K562 (cell line): ENCODE data around the gene FABP7. TPM values are rescaled to one million over a fixed set of nuclear protein-coding genes. Genes with fewer than 3 reads are reported as not detected.

Experiments
- ATAC-seq: fragments of 200-7000 bp; cut with Tn5 transposase; 3 replicates; pipeline ENCODE4 v1.9.1; 2020; ENCODE audit warnings: moderate library complexity
- Bru-seq: library from RNA; stranded (reverse); fragments of 400-500 nt; gene quantifications from one replicate; lab custom pipeline; 2021; lab: Mats Ljungman, UMichigan
- BruChase-seq, 2 experiments: library from RNA; stranded (reverse); fragments of 400-500 nt; gene quantifications; one replicate each; lab custom pipeline; 2021; lab: Mats Ljungman, UMichigan
- BruUV-seq: library from RNA; stranded (reverse); fragments of 400-500 nt; replicated peaks from 2 replicates; lab custom pipeline; 2021; lab: Mats Ljungman, UMichigan
- CTCF ChIA-PET: fragments of 300-600 bp; formaldehyde crosslinking; extraction: SDS; loops from one replicate; lab custom pipeline; 2021; ENCODE audit warnings: low intra/inter-chr PET ratio; lab: Yijun Ruan, JAX
- POLR2A ChIA-PET: fragments of 300-600, 350-650 bp; sonication (Branson Sonifier 250); formaldehyde crosslinking; extraction: SDS; loops from one replicate; lab custom pipeline; 2021; ENCODE audit warnings: antibody characterized with exemption, inconsistent platforms; lab: Yijun Ruan, JAX
- DNase-seq, 4 experiments: peaks; one replicate each; pipeline versions ENCODE4 v3.0.0 to v3.0.0-alpha.2; 2011 to 2018; ENCODE audit warnings: low spot score in 3 of 4, mixed read lengths in 3 of 4; ENCODE audit errors: extremely low read depth in 1 of 4
- FAIRE-seq: peaks from 2 replicates; lab custom pipeline; 2011; peaks lifted over from hg19 to GRCh38; lab: Jason Lieb, UNC
- H2AFZ ChIP-seq: 2 replicates; pipeline ENCODE4 v1.6.0; 2011; ENCODE audit warnings: low read depth, low read length, control low read depth, inconsistent platforms
- H3K27ac ChIP-seq: fragments of 200-600 bp; 3 replicates; pipeline ENCODE4 v1.8.0; 2011; ENCODE audit warnings: low read depth, mild to moderate bottlenecking, control low read depth, inconsistent platforms, low read length, moderate library complexity, mixed read lengths; ENCODE audit errors: extremely low read depth
- H3K27me3 ChIP-seq, 2 experiments: fragments of 300-600 bp in 1 of 2; 2 replicates in 1 of 2; 3 replicates in 1 of 2; pipeline versions ENCODE4 v1.6.0 to v1.8.0; 2011; ENCODE audit warnings: inconsistent platforms in 2 of 2, low read length in 2 of 2, mild to moderate bottlenecking in 1 of 2, mixed read lengths in 1 of 2, moderate library complexity in 1 of 2; ENCODE audit not compliant: control insufficient read depth in 2 of 2, insufficient read depth in 2 of 2
- H3K36me3 ChIP-seq: fragments of 300-600 bp; 3 replicates; pipeline ENCODE4 v1.8.0; 2011; ENCODE audit warnings: mild to moderate bottlenecking, low read length, inconsistent platforms; ENCODE audit not compliant: control insufficient read depth, insufficient read depth
- H3K4me1 ChIP-seq, 2 experiments: fragments of 200-600 bp in 1 of 2; replicated peaks in 1 of 2; 2 replicates in 1 of 2; 3 replicates in 1 of 2; pipeline versions ENCODE4 v1.5.1 to v1.8.0; 2011; ENCODE audit warnings: inconsistent platforms in 2 of 2, low read length in 2 of 2, mild to moderate bottlenecking in 1 of 2, mixed read lengths in 1 of 2, moderate library complexity in 1 of 2; ENCODE audit not compliant: control insufficient read depth in 2 of 2, insufficient read depth in 2 of 2
- H3K4me2 ChIP-seq: 2 replicates; pipeline ENCODE4 v1.6.1; 2011; ENCODE audit warnings: low read length, control low read depth, inconsistent platforms, mixed read lengths; ENCODE audit not compliant: insufficient read depth
- H3K4me3 ChIP-seq: fragments of 200-600 bp; sonication (generic), shearing (Covaris generic); 2 replicates; pipeline ENCODE4 v1.5.1; 2016; ENCODE audit warnings: control low read depth, inconsistent platforms
- H3K79me2 ChIP-seq: fragments of 200-600 bp; 3 replicates; pipeline ENCODE4 v1.8.0; 2011; ENCODE audit warnings: low read length, inconsistent platforms; ENCODE audit not compliant: control insufficient read depth, insufficient read depth
- H3K9ac ChIP-seq, 2 experiments: 2 replicates each; pipeline versions ENCODE4 v1.6.0 to v1.6.1; 2011; ENCODE audit warnings: low read depth in 2 of 2, low read length in 2 of 2, control low read depth in 1 of 2, inconsistent platforms in 1 of 2, mild to moderate bottlenecking in 1 of 2, mixed read lengths in 1 of 2; ENCODE audit not compliant: insufficient read depth in 1 of 2
- H3K9me1 ChIP-seq: one replicate; pipeline ENCODE4 v1.6.0; 2011; ENCODE audit warnings: inconsistent platforms, mild to moderate bottlenecking, low read length, moderate library complexity; ENCODE audit not compliant: control insufficient read depth, insufficient read depth
- H3K9me3 ChIP-seq: replicated peaks from 2 replicates; pipeline ENCODE4 v1.5.1; 2011; ENCODE audit warnings: low read depth, low read length, inconsistent platforms; ENCODE audit not compliant: control insufficient read depth, insufficient read depth
- H4K20me1 ChIP-seq: replicated peaks from 2 replicates; pipeline ENCODE4 v1.6.1; 2011; ENCODE audit warnings: low read length, inconsistent platforms, mixed read lengths; ENCODE audit not compliant: control insufficient read depth, insufficient read depth
- CSDE1 ChIP-seq, 2 experiments: fragments of 450-650 bp; IDR thresholded peaks; 2 replicates each; pipeline ENCODE4 v1.6.1; 2016; ENCODE audit warnings: mild to moderate bottlenecking in 1 of 2
- FIP1L1 ChIP-seq: fragments of 200-400 bp; formaldehyde crosslinking; IDR thresholded peaks from 2 replicates; pipeline ENCODE4 v1.6.1; 2018; ENCODE audit warnings: mild to moderate bottlenecking, low read depth, low read length; ENCODE audit not compliant: poor library complexity, severe bottlenecking
- FOXJ2 ChIP-seq: fragments of 200-800 bp; sonication (Bioruptor generic); IDR thresholded peaks from 2 replicates; pipeline ENCODE4 v1.6.1; 2016; ENCODE audit warnings: missing genetic modification characterization, missing compliant biosample characterization
- NELFE ChIP-seq: IDR thresholded peaks from 2 replicates; pipeline ENCODE4 v1.6.1; 2011; ENCODE audit warnings: mild to moderate bottlenecking; ENCODE audit not compliant: insufficient read depth, insufficient read length
- NFATC3 ChIP-seq: fragments of 450-650 bp; IDR thresholded peaks from 2 replicates; pipeline ENCODE4 v1.6.1; 2017; ENCODE audit warnings: mild to moderate bottlenecking
- TCF3 ChIP-seq: sonication (generic); formaldehyde crosslinking; IDR thresholded peaks from 2 replicates; pipeline ENCODE4 v1.4.0; 2020; ENCODE audit warnings: mild to moderate bottlenecking, missing genetic modification reagents
- XRCC4 ChIP-seq: IDR thresholded peaks from one replicate; pipeline ENCODE4 v1.6.1; 2011; ENCODE audit not compliant: insufficient read depth, insufficient read length; ENCODE audit errors: extremely low read depth
- ZNF134 ChIP-seq: fragments of 250-450 bp; sonication (Bioruptor Pico); conservative IDR thresholded peaks from 2 replicates; pipeline ENCODE4 v1.4.0; 2020
- WGBS: fragments of 100-300 bp; shearing (Covaris generic); methylation state at CpG from one replicate; pipeline ENCODE4 v1.1.6; 2016; ENCODE audit warnings: low coverage, mixed read lengths; ENCODE audit not compliant: insufficient coverage; ENCODE audit errors: missing lambda C conversion rate; 5-methylcytosine and 5-hydroxymethylcytosine counted together
- in situ Hi-C: fragments of 300-500 bp; cut with MboI; formaldehyde crosslinking; loops from 4 replicates; pipeline ENCODE4 v1.15.0; 2018; ENCODE audit warnings: inconsistent platforms, mixed read lengths
- intact Hi-C: fragments of 100-400 bp; cut with micrococcal nuclease; formaldehyde crosslinking; loops from 2 replicates; pipeline ENCODE4 v1.14.2; 2022
- long read RNA-seq, 3 experiments: library from polyadenylated mRNA in 2 of 3; library from RNA in 1 of 3; unstranded in 2 of 3; stranded (forward) in 1 of 3; transcript quantifications; one replicate each; pipeline ENCODE4 v2.0.0, GENCODE V29; 2019 to 2022
- polyA minus RNA-seq, 3 experiments: library from RNA; depleted of rRNA, polyadenylated mRNA; stranded (reverse); fragments of >200 nt; gene quantifications; 2 replicates each; pipeline ENCODE4 v1.2.3, GENCODE V29; 2011
- polyA plus RNA-seq, 8 experiments: library from polyadenylated mRNA; depleted of rRNA in 4 of 8; stranded (reverse) in 5 of 8; unstranded in 3 of 8; fragments of >200 nt; fragmentation: Nextera tagmentation in 2 of 8; fragmentation: Illumina TruSeq in 1 of 8; extraction: Ambion mirVana in 2 of 8; extraction: Trizol in 1 of 8; gene quantifications; 2 replicates each; pipeline versions ENCODE4 v1.2.1 to v1.2.3, GENCODE V29; 2011 to 2014; ENCODE audit warnings: inconsistent platforms in 1 of 8, missing spikeins in 1 of 8
- total RNA-seq, 7 experiments: library from RNA; depleted of rRNA in 6 of 7; stranded (reverse); fragments of >200 nt in 6 of 7; fragmentation: Illumina TruSeq in 2 of 7; extraction: Trizol in 2 of 7; gene quantifications; 2 replicates each; pipeline versions ENCODE4 v1.2.1 to v1.2.3, GENCODE V29; 2011 to 2021; ENCODE audit warnings: low replicate concordance in 1 of 7
- TF ChIP-seq, protein P1 (sequence below): fragments of 450-650 bp; IDR thresholded peaks from 2 replicates; pipeline ENCODE4 v1.6.1; 2016; ENCODE audit warnings: borderline replicate concordance
- TF ChIP-seq, protein P2 (sequence below): sonication (generic); formaldehyde crosslinking; IDR thresholded peaks from 2 replicates; pipeline ENCODE4 v1.8.0; 2022; ENCODE audit warnings: missing genetic modification reagents, mild to moderate bottlenecking, moderate library complexity, borderline replicate concordance
- TF ChIP-seq, protein P3 (sequence below): sonication (generic); formaldehyde crosslinking; IDR thresholded peaks from 2 replicates; pipeline ENCODE4 v1.8.1; 2023; ENCODE audit warnings: mild to moderate bottlenecking, missing genetic modification reagents
- TF ChIP-seq, protein P4 (sequence below): IDR thresholded peaks from 2 replicates; pipeline ENCODE4 v1.6.1; 2012; ENCODE audit warnings: low read depth, low read length, improper control_type of control experiment, borderline replicate concordance

FABP7 gene
- not detected in 2 replicates for total RNA-seq (2011; cell fraction: chromatin; rRNA removed; ENCODE audit: low replicate concordance)
- total RNA-seq (2011; cell fraction: nucleolus; rRNA removed), result not detected in 2 replicates
- not detected in 2 replicates for total RNA-seq (2011; cell fraction: nucleoplasm; rRNA removed)
- total RNA-seq (2014; rRNA removed) (not detected in 2 replicates), total RNA-seq (2014; rRNA removed; fragmentation: Illumina TruSeq; extraction: Trizol) (not detected in 2 replicates), total RNA-seq (2015; rRNA removed; fragmentation: Illumina TruSeq; extraction: Trizol) (not detected in 2 replicates), total RNA-seq (2021) (not detected in 2 replicates), polyA plus RNA-seq (2011; rRNA removed) (not detected in 2 replicates), polyA plus RNA-seq (2014; fragmentation: Illumina TruSeq; extraction: Trizol) (not detected in 2 replicates), polyA plus RNA-seq (2014; fragmentation: Nextera tagmentation; extraction: Ambion mirVana) (under 1 TPM; 0.07 to 0.14 TPM), polyA plus RNA-seq (2014; rRNA removed) (not detected in 2 replicates), polyA minus RNA-seq (2011; rRNA and poly(A)+ RNA removed) (not detected in 2 replicates), Bru-seq, nascent RNA (not detected), BruChase-seq, experiment 1, labeled RNA remaining after a 2-hour chase (not detected), BruChase-seq, experiment 2, labeled RNA remaining after a 6-hour chase (percentile 28 among the genes with signal in this experiment)
- not detected in 2 replicates for polyA plus RNA-seq (2011; cell fraction: cytosol; rRNA removed)
- not detected in 2 replicates for polyA plus RNA-seq (2011; cell fraction: nucleus; rRNA removed)
- polyA plus RNA-seq (2012), result not detected in 2 replicates
- not detected in 2 replicates for polyA minus RNA-seq (2011; cell fraction: cytosol; rRNA and poly(A)+ RNA removed)
- not detected in 2 replicates for polyA minus RNA-seq (2011; cell fraction: nucleus; rRNA and poly(A)+ RNA removed)
- long read RNA-seq, experiment 1, result 0 reads
- long read RNA-seq, experiment 2, result 0 reads
- long read RNA-seq, experiment 3, result 0 reads

DNA sequence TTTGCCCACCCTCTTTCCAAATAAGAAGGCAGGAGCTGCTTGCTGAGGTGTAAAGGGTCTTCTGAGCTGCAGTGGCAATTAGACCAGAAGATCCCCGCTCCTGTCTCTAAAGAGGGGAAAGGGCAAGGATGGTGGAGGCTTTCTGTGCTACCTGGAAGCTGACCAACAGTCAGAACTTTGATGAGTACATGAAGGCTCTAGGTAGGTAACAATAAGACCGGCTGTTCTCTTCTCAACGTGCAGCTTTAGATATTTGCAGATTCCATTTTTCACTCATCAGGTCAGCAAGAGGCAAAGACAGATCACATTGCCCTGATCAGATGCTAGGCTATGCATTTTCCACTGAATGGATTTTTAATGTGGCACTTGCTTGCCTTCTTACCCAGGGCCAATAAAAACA, at the start of gene FABP7:
FABP7 (plus strand) TSS at position 50 of the 400 bp plus-strand sequence; CDS start at position 129, 79 bp downstream.
- Histone ChIP-seq H3K9ac (no peak within 1 kb of the TSS), H3K4me1 (no peaks in the 10 kb centered on the region), H3K9me3 (no peaks in the 10 kb centered on the region), H3K27me3 (peaks cover 0 to 8% of the 10 kb centered on the region in 2 experiments; a peak in 2 of 5 replicates), H3K4me3 (no peak within 1 kb of the TSS), H4K20me1 (no peaks in the 10 kb centered on the region), H3K79me2 (no peaks in the 10 kb centered on the region), H3K27ac (no peak within 1 kb of the TSS), H2AFZ (no peak within 1 kb of the TSS), H3K9me1 (no peaks in the 10 kb centered on the region), H3K36me3 (no peaks in the 10 kb centered on the region), H3K4me2 (no peak within 1 kb of the TSS)
- intact Hi-C loops, result no loop called here
- FAIRE-seq, result no peak
- ChIA-PET CTCF (no interaction called here), POLR2A (interaction anchor here (0.6 kb wide), 1 partner anchor 46 kb away, joined by 3 read pairs; no protein-coding TSS in a partner anchor)
- 0% methylated on average over 3 of the region's 3 CpGs for WGBS
- no peak for DNase-seq
- BruUV-seq, result no TSS peak
- no peak for ATAC-seq
- in situ Hi-C loops, result no loop called here
- no peak for TF ChIP-seq ZNF134 (CRISPR knock-in tag)
- TF ChIP-seq TCF3 (CRISPR knock-in tag), result no peak
- no peak for TF ChIP-seq CSDE1 (IDR thresholded peaks at IDR 0.05)
- TF ChIP-seq, protein P1, sequence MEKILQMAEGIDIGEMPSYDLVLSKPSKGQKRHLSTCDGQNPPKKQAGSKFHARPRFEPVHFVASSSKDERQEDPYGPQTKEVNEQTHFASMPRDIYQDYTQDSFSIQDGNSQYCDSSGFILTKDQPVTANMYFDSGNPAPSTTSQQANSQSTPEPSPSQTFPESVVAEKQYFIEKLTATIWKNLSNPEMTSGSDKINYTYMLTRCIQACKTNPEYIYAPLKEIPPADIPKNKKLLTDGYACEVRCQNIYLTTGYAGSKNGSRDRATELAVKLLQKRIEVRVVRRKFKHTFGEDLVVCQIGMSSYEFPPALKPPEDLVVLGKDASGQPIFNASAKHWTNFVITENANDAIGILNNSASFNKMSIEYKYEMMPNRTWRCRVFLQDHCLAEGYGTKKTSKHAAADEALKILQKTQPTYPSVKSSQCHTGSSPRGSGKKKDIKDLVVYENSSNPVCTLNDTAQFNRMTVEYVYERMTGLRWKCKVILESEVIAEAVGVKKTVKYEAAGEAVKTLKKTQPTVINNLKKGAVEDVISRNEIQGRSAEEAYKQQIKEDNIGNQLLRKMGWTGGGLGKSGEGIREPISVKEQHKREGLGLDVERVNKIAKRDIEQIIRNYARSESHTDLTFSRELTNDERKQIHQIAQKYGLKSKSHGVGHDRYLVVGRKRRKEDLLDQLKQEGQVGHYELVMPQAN, result no peak
- no peak for TF ChIP-seq NFATC3
- TF ChIP-seq XRCC4, result no peak
- no peak for TF ChIP-seq NELFE
- TF ChIP-seq, protein P2, sequence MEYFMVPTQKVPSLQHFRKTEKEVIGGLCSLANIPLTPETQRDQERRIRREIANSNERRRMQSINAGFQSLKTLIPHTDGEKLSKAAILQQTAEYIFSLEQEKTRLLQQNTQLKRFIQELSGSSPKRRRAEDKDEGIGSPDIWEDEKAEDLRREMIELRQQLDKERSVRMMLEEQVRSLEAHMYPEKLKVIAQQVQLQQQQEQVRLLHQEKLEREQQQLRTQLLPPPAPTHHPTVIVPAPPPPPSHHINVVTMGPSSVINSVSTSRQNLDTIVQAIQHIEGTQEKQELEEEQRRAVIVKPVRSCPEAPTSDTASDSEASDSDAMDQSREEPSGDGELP (CRISPR knock-in tag), result no peak
- TF ChIP-seq, protein P3, sequence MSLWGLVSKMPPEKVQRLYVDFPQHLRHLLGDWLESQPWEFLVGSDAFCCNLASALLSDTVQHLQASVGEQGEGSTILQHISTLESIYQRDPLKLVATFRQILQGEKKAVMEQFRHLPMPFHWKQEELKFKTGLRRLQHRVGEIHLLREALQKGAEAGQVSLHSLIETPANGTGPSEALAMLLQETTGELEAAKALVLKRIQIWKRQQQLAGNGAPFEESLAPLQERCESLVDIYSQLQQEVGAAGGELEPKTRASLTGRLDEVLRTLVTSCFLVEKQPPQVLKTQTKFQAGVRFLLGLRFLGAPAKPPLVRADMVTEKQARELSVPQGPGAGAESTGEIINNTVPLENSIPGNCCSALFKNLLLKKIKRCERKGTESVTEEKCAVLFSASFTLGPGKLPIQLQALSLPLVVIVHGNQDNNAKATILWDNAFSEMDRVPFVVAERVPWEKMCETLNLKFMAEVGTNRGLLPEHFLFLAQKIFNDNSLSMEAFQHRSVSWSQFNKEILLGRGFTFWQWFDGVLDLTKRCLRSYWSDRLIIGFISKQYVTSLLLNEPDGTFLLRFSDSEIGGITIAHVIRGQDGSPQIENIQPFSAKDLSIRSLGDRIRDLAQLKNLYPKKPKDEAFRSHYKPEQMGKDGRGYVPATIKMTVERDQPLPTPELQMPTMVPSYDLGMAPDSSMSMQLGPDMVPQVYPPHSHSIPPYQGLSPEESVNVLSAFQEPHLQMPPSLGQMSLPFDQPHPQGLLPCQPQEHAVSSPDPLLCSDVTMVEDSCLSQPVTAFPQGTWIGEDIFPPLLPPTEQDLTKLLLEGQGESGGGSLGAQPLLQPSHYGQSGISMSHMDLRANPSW (CRISPR knock-in tag), result no peak
- TF ChIP-seq, protein P4, sequence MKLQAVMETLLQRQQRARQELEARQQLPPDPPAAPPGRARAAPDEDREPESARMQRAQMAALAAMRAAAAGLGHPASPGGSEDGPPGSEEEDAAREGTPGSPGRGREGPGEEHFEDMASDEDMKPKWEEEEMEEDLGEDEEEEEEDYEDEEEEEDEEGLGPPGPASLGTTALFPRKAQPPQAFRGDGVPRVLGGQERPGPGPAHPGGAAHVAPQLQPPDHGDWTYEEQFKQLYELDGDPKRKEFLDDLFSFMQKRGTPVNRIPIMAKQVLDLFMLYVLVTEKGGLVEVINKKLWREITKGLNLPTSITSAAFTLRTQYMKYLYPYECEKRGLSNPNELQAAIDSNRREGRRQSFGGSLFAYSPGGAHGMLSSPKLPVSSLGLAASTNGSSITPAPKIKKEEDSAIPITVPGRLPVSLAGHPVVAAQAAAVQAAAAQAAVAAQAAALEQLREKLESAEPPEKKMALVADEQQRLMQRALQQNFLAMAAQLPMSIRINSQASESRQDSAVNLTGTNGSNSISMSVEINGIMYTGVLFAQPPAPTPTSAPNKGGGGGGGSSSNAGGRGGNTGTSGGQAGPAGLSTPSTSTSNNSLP, result no peak
- no peak for TF ChIP-seq FOXJ2
- TF ChIP-seq FIP1L1, result no peak
